ENCODE measurements around the gene CBFB.
"Not testable (repeated sequence)": the region's sequence is repeated elsewhere in the genome, so short reads cannot be mapped to it uniquely, and the experiment has no call there.

Gene CBFB

DNA sequence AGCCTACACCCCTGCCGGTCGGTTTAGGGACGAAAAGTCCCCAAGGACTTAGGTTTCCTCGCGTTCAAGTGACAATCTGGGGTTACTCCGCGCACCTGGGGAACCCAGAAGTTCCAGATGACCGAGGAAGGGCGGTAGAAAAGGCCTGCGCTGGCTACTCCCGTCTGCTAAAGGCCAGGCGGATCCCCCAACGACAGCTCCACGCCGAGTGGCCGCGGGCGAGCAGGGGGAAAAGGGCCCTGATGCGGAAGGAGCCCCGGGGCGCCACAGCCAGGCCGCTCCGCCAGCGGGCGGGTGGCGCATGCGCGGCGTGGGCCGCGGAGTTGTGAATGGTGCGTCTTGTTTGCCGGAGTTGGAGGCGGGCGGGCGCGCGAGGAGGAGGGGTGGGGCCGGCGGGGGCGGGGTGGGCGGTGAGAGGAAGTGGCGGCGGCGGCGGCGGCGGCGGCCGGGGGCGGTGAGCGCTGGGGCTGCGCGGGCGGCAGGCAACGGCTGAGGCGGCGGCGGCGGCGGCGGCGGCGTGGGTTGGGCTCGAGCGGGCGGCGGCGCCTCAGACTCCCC is at the start of gene CBFB:
Gene CBFB, plus strand, starts transcription at position 454 of the 558 bp plus-strand sequence. CDS start 259 bp downstream, outside the sequence.
- DNase-seq (ENCODE audit: low read depth in 2 of 2), result peak; percentile 84 to 86

DNA sequence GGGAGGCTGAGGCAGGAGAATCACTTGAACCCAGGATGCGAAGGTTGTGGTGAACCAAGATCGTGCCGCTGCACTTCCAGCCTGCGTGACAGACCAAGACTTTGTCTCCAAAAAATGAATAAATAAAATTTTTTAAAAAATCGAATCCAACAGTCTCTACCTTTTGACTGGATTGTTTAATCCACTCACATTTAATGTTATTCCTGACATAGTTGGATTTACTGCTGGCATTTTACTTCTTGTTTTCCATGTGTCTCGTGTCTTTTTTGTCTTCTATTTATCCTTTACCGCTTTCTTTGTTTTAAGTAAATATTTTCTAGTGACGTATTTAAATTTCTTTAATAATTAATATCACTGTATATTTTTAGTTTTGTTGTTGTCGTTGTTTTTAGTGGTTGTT is 45.9 kb upstream of the CBFB start:
- no peak for DNase-seq (ENCODE audit: low read depth in 2 of 2)

- DNase-seq (ENCODE audit: low read depth in 2 of 2), result peak; percentile 32 to 67
Observed at GRCh38 chr16:66984892-66985311, 44.0 kb upstream of the CBFB start.

DNA sequence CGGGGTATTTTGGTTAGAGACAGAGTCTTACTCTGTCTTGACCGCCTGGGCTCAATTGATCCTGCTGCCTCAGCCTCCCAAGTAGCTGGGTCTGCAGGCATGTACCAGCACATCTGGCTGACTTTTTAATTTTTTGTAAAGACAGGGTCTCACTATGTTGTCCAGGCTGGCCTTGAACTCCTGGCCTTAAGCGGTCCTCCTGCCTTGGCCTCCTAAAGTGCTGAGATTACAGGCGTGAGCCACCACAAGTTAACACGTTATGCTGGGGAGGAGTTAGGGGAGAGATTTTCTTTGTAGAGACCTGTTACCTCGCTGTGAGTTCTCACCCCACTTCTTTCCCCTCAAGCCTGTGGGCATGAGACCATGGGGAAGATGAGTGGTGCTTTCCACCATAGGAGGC is 42.4 kb upstream of the CBFB start:
- no peak for DNase-seq (ENCODE audit: low read depth in 2 of 2)

DNA sequence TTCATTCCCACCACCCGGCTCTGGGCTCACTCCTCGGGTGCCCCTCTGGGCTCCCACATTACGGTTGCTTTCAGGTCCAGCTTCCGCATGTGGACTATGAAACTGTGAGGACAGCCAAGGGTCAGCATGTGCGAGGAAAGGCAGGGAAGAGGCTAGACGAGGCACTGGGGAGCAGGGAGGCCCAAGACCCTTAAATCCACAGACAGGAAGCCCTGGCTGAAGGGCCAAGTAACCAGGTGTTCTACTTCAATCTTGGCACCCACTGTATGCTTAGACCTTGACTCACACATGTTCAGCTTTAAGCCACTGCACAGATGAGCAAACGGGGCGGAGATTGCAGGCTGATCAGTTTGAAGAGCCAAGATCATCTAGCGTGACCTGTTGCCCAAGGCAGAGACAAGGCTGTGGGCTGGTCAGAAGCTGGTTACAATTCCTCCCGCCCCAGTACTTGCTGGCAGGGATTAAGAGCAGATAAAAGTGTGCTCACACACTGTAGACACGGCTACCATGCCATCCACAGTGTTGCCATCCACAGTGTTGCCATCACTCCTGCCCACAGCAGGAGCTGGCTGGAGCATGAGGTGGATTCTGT is 40.7 kb upstream of the CBFB start, which contains the start of gene CES4A:
Gene CES4A, plus strand, starts transcription at position 393 of the 592 bp plus-strand sequence. Its CDS starts 184 bp downstream, at position 577.
- DNase-seq (ENCODE audit: low read depth in 2 of 2), result no peak

GRCh38 chr16:66991545-66992077 is 37.3 kb upstream of the CBFB start:
- no peak for DNase-seq (ENCODE audit: low read depth in 2 of 2)

- DNase-seq (ENCODE audit: low read depth in 2 of 2), result not testable (repeated sequence)
Observed at GRCh38 chr16:66993558-66993957, 35.4 kb upstream of the CBFB start.

GRCh38 chr16:66996324-66996982 is 32.5 kb upstream of the CBFB start:
- DNase-seq (ENCODE audit: low read depth in 2 of 2), result no peak

- DNase-seq (ENCODE audit: low read depth in 2 of 2), result no peak
Observed at GRCh38 chr16:66996983-66997358, 32.0 kb upstream of the CBFB start.

DNA sequence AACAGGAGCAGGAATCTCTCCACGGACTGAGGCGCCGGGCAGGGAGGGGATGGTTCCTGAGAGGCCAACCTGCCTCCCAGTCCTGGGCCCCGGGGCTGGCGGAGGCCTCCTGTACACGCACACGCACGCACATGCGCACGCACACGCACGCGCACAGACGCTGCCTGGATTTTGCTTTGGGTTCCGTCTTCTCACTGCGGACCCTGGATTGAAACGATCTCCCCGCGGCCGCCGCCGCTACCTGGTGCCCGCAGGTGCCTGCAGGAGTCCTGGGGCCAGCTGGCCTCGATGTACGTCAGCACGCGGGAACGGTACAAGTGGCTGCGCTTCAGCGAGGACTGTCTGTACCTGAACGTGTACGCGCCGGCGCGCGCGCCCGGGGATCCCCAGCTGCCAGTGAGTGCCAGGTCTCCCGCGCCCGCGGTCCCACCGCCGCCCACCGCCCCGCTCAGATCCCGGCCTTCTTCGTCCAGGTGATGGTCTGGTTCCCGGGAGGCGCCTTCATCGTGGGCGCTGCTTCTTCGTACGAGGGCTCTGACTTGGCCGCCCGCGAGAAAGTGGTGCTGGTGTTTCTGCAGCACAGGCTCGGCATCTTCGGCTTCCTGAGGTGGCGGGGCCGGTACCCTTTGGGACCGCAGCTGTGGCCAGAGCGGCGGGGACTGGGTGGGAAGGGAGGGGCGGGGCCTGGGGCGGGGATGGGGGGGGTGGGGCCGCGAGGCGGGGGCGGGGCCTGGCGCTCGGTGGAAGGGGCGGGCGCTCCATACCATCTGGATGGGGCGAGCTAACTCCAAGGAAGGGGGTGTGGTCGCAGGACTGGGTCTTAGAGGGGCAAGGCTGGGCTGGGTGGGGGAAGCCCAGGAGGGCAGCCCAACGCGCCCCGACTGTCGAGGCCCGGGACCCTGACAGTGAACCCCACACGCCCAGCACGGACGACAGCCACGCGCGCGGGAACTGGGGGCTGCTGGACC is 28.3 kb upstream of the CBFB start:
- DNase-seq (ENCODE audit: low read depth in 2 of 2), result peak in 1 of 2 experiments; percentile 28

- no peak for DNase-seq (ENCODE audit: low read depth in 2 of 2)
Observed at GRCh38 chr16:67001726-67002125, 27.2 kb upstream of the CBFB start.

DNA sequence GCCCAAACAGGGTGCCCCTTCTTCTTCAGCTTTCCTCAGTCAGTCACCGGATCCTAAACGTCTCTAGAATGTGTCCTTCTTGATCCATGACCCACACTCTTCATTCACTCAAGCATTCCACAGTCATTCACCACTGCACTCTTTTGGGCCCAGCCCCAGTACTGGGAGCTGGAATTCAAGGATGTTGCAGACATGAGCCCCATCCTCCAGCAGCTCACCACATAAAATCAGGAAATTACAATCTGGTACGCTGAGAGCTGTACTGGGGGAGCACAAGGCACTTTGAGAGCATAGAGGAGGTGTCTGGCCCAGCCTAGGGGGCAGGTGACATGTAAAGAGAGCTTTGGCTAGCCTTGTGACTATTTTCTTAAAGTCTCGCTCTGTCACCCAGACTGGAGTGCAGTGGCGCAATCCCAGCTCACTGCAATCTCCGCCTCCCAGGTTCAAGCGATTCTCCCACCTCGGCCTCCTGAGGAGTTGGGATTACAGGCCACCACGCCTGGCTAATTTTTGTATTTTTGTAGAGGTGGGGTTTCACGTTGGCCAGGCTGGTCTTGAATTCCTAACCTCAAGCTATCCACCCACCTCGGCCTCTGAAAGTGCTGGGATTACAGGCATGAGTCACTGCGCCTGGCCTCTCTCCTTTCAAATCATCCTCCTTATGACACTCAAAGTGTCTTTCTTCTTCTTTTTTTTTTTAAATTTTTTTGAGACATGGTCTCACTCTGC is 21.9 kb upstream of the CBFB start:
- DNase-seq (ENCODE audit: low read depth in 2 of 2), result no peak

DNA sequence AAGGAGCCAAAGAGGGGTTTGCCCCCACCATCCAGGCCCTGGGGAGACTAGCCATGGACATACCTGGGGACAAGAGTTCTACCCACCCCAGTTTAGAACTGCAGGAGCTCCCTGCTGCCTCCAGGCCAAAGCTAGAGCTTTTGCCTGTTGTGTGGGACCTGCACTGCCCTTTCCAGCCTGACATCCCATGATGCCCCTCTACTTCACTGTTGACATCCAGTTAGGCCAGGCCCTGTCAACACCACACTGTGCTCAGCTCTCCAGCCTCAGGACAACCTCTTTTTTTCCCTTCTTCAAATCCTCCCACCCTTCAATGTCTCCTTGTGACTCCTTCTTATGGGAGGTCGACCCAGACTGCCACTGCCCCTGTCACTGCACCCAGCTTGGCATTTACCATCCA is 19.8 kb upstream of the CBFB start:
- DNase-seq (ENCODE audit: low read depth in 2 of 2), result no peak

DNA sequence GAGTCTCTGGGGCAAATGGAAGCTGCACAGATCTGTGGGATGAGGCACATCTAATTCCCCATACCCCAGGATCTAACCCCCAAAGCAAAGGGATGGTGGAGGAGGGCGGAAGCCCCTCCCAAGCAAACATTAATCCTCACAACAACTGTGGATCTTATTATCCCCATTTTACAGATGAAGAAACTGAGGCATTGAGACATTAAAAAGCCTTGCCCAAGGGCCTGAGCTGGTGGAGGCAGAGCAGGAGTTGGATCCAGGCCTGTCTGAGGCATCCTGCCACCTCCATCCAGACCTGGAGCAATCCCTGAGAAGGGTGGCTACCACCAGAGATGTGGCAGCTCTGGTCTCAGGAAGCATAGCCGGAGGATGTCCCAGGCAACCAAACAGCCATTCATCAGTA is 17.7 kb upstream of the CBFB start:
- no peak for DNase-seq (ENCODE audit: low read depth in 2 of 2)

DNA sequence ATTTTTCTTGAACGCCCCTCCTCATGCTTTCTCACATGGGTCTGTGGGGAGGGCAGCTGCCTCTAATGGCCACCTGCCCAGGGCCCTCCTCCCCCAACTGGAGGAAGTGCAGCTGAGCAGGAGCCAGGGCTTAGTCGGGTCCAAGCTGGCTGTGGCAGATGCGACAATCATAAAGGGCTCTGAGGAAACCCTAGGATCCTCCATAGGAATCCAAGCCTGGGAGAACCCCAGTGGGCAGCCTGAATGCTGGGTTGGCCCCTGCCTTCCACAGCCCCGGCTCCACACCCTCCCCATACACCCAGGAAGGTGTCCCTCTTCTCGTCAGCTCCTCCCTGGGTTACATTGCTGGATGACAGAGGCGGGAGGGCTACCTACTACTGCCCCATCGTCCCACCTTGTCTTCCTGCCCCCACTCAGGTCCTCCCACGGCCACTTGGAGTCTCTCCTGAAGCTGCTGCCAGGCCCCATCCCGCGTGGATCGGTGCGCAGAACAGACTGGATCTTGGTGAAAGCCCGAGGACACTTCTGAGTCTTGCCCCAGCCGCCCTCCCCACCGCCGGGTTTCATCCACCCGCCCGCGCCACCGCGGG is 15.6 kb upstream of the CBFB start:
- DNase-seq (ENCODE audit: low read depth in 2 of 2), result no peak

- DNase-seq (ENCODE audit: low read depth in 2 of 2), result peak; percentile 44 to 84
Observed at GRCh38 chr16:67013823-67014633, 14.9 kb upstream of the CBFB start.

GRCh38 chr16:67014634-67015312 is 14.2 kb upstream of the CBFB start:
- no peak for DNase-seq (ENCODE audit: low read depth in 2 of 2)

GRCh38 chr16:67015313-67015731 is 13.6 kb upstream of the CBFB start:
- no peak for DNase-seq (ENCODE audit: low read depth in 2 of 2)

GRCh38 chr16:67016143-67016542 is 12.8 kb upstream of the CBFB start:
- DNase-seq (ENCODE audit: low read depth in 2 of 2), result no peak
